Neuronal stem cell (in vitro differentiated cells): ENCODE data around the gene BIRC6.

Source experiments
- DNase-seq: peaks from one replicate; pipeline ENCODE4 v3.0.0-alpha.2; 2013; ENCODE audit warnings: low spot score
- H2AFZ ChIP-seq: one replicate; pipeline ENCODE4 v1.6.1; 2013; ENCODE audit warnings: mild to moderate bottlenecking, low read length, inconsistent platforms
- H2AK5ac ChIP-seq: 2 replicates; pipeline ENCODE4 v1.6.1; 2013; ENCODE audit warnings: low read depth, mild to moderate bottlenecking, inconsistent platforms, low read length, moderate library complexity, mixed read lengths
- H2BK120ac ChIP-seq: 2 replicates; pipeline ENCODE4 v1.6.1; 2013; ENCODE audit warnings: low read depth, mild to moderate bottlenecking, inconsistent platforms, low read length, moderate library complexity, mixed read lengths
- H2BK12ac ChIP-seq: one replicate; pipeline ENCODE4 v1.6.1; 2013; ENCODE audit warnings: low read length, inconsistent platforms
- H2BK15ac ChIP-seq: 2 replicates; pipeline ENCODE4 v1.6.1; 2013; ENCODE audit warnings: mild to moderate bottlenecking, low read length, inconsistent platforms, mixed read lengths
- H2BK5ac ChIP-seq: one replicate; pipeline ENCODE4 v1.6.1; 2013; ENCODE audit warnings: inconsistent platforms, mild to moderate bottlenecking, low read length, moderate library complexity
- H3K14ac ChIP-seq: one replicate; pipeline ENCODE4 v1.6.1; 2013; ENCODE audit warnings: low read length, inconsistent platforms
- H3K18ac ChIP-seq: 2 replicates; pipeline ENCODE4 v1.6.1; 2013; ENCODE audit warnings: low read length, inconsistent platforms
- H3K23ac ChIP-seq: 2 replicates; pipeline ENCODE4 v1.6.1; 2013; ENCODE audit warnings: low read depth, mild to moderate bottlenecking, mixed read lengths, low read length, inconsistent platforms; ENCODE audit not compliant: poor library complexity
- H3K27ac ChIP-seq: replicated peaks from 3 replicates; pipeline ENCODE4 v1.5.1; 2013; ENCODE audit warnings: low read length, inconsistent platforms
- H3K27me3 ChIP-seq, 3 experiments: 2 replicates each; pipeline ENCODE4 v1.6.1; 2013; ENCODE audit warnings: low read length in 3 of 3, mild to moderate bottlenecking in 2 of 3, inconsistent platforms in 1 of 3, low read depth in 1 of 3, mixed read lengths in 1 of 3, moderate library complexity in 1 of 3; ENCODE audit not compliant: control insufficient read depth in 3 of 3, insufficient read depth in 3 of 3
- H3K36me3 ChIP-seq, 2 donors: replicated peaks in 1 of 2; 2 replicates each; pipeline ENCODE4 v1.6.1; 2013; ENCODE audit warnings: low read length in 2 of 2; ENCODE audit not compliant: control insufficient read depth in 2 of 2, insufficient read depth in 2 of 2
- H3K4ac ChIP-seq: 2 replicates; pipeline ENCODE4 v1.6.1; 2013; ENCODE audit warnings: inconsistent platforms, mild to moderate bottlenecking, low read length, moderate library complexity
- H3K4me1 ChIP-seq, 2 donors: 1 replicate in 1 of 2; 2 replicates in 1 of 2; pipeline ENCODE4 v1.6.1; 2013; ENCODE audit warnings: low read length in 2 of 2, low read depth in 1 of 2; ENCODE audit not compliant: control insufficient read depth in 2 of 2, insufficient read depth in 1 of 2
- H3K4me2 ChIP-seq: one replicate; pipeline ENCODE4 v1.6.1; 2013; ENCODE audit warnings: mild to moderate bottlenecking, low read length, inconsistent platforms; ENCODE audit not compliant: insufficient read depth, poor library complexity, severe bottlenecking
- H3K4me3 ChIP-seq, 2 donors: 2 replicates each; pipeline ENCODE4 v1.5.1; 2013; ENCODE audit warnings: low read length in 2 of 2, mild to moderate bottlenecking in 2 of 2, inconsistent platforms in 1 of 2, moderate library complexity in 1 of 2
- H3K79me1 ChIP-seq: one replicate; pipeline ENCODE4 v1.6.1; 2013; ENCODE audit warnings: low read depth, mild to moderate bottlenecking, inconsistent platforms, low read length, moderate library complexity
- H3K9ac ChIP-seq: one replicate; pipeline ENCODE4 v1.6.1; 2013; ENCODE audit warnings: mild to moderate bottlenecking, low read depth, low read length, inconsistent platforms; ENCODE audit not compliant: poor library complexity
- H3K9me3 ChIP-seq, 2 donors: replicated peaks in 1 of 2; 2 replicates each; pipeline versions ENCODE3 to v1.6.1; 2013; ENCODE audit warnings: low read length in 2 of 2, mild to moderate bottlenecking in 2 of 2, inconsistent platforms in 1 of 2, low read depth in 1 of 2, mixed read lengths in 1 of 2, moderate library complexity in 1 of 2; ENCODE audit not compliant: control insufficient read depth in 2 of 2, insufficient read depth in 1 of 2
- H4K8ac ChIP-seq: one replicate; pipeline ENCODE4 v1.6.1; 2013; ENCODE audit warnings: low read depth, mild to moderate bottlenecking, inconsistent platforms, low read length, moderate library complexity
- H4K91ac ChIP-seq: one replicate; pipeline ENCODE4 v1.6.1; 2013; ENCODE audit warnings: low read length, low read depth, mild to moderate bottlenecking, inconsistent platforms; ENCODE audit not compliant: poor library complexity
- WGBS, 2 donors: extraction: QIAGEN DNeasy Blood & Tissue Kit; methylation state at CpG; one replicate each; pipeline ENCODE4 v1.1.7; 2013; ENCODE audit warnings: missing lambda C conversion rate in 2 of 2, mixed read lengths in 1 of 2; ENCODE audit not compliant: insufficient read length in 2 of 2, insufficient replicate concordance in 1 of 2; ENCODE audit errors: extremely low coverage in 2 of 2; 5-methylcytosine and 5-hydroxymethylcytosine counted together

Gene BIRC6

GRCh38 chr2:32564417-32565035 is 207.7 kb downstream of the BIRC6 start:
- H3K36me3 ChIP-seq, result peaks cover 4 to 50% of the 10 kb centered on the region in 2 donors
- H3K18ac ChIP-seq, result no peak overlapping the region
- no peak overlapping the region for H3K4ac ChIP-seq
- H4K8ac ChIP-seq, result no peak overlapping the region
- no peak overlapping the region for H2AK5ac ChIP-seq
- no peak overlapping the region for H3K23ac ChIP-seq
- H3K4me1 ChIP-seq, result no peaks in the 10 kb centered on the region
- no peak overlapping the region for H4K91ac ChIP-seq
- H2BK12ac ChIP-seq, result no peak overlapping the region
- H3K27me3 ChIP-seq, result no peaks in the 10 kb centered on the region
- H3K4me3 ChIP-seq, result no peak overlapping the region
- no peak overlapping the region for H3K14ac ChIP-seq
- H3K27ac ChIP-seq, result no peak overlapping the region
- no peaks in the 10 kb centered on the region for H3K79me1 ChIP-seq
- DNase-seq, result no peak
- H2BK120ac ChIP-seq, result no peak overlapping the region
- H3K9me3 ChIP-seq, result peaks cover 4 to 22% of the 10 kb centered on the region in 2 donors
- no peak overlapping the region for H3K4me2 ChIP-seq
- H3K9ac ChIP-seq, result peak overlapping the region; percentile 50
- H2AFZ ChIP-seq, result no peak overlapping the region
- no peak overlapping the region for H2BK5ac ChIP-seq
- no CpG with 5 or more reads among the region's 2 CpGs for WGBS, 2 donors
- H2BK15ac ChIP-seq, result no peak overlapping the region

GRCh38 chr2:32565902-32566301 is 209.1 kb downstream of the BIRC6 start:
- Histone ChIP-seq H2BK15ac (no peak overlapping the region), H3K27me3 (no peaks in the 10 kb centered on the region), H3K79me1 (no peaks in the 10 kb centered on the region), H3K4ac (no peak overlapping the region), H3K18ac (no peak overlapping the region), H3K4me1 (no peaks in the 10 kb centered on the region), H3K36me3 (peaks cover 4 to 47% of the 10 kb centered on the region in 2 donors), H3K27ac (no peak overlapping the region), H2BK5ac (no peak overlapping the region), H3K4me2 (no peak overlapping the region), H2BK120ac (no peak overlapping the region), H2AFZ (no peak overlapping the region), H3K14ac (no peak overlapping the region), H3K9me3 (peaks cover 4 to 22% of the 10 kb centered on the region in 2 donors), H3K4me3 (no peak overlapping the region), H4K8ac (no peak overlapping the region), H3K9ac (no peak overlapping the region), H4K91ac (no peak overlapping the region), H2BK12ac (no peak overlapping the region), H2AK5ac (no peak overlapping the region), H3K23ac (no peak overlapping the region)
- DNase-seq, result no peak
- WGBS, 2 donors, result no CpG with 5 or more reads among the region's 1 CpG

- H3K9me3 ChIP-seq, result peaks cover 0 to 1% of the 10 kb centered on the region in 2 donors
- no peak for DNase-seq
- no peak overlapping the region for H2BK120ac ChIP-seq
- no peak overlapping the region for H3K9ac ChIP-seq
- no peak overlapping the region for H3K27ac ChIP-seq
- no peak overlapping the region for H3K4me3 ChIP-seq
- H2BK12ac ChIP-seq, result no peak overlapping the region
- no peak overlapping the region for H3K23ac ChIP-seq
- H2AK5ac ChIP-seq, result no peak overlapping the region
- H3K18ac ChIP-seq, result no peak overlapping the region
- WGBS, 2 donors, result no CpG with 5 or more reads among the region's 3 CpGs
- H3K4ac ChIP-seq, result no peak overlapping the region
- H3K36me3 ChIP-seq, result peaks cover 3 to 46% of the 10 kb centered on the region in 2 donors
- H4K8ac ChIP-seq, result no peak overlapping the region
- no peaks in the 10 kb centered on the region for H3K4me1 ChIP-seq
- peaks cover 2% of the 10 kb centered on the region for H3K79me1 ChIP-seq
- no peak overlapping the region for H2BK15ac ChIP-seq
- no peak overlapping the region for H4K91ac ChIP-seq
- H2BK5ac ChIP-seq, result no peak overlapping the region
- no peak overlapping the region for H3K4me2 ChIP-seq
- no peak overlapping the region for H2AFZ ChIP-seq
- no peak overlapping the region for H3K14ac ChIP-seq
- no peaks in the 10 kb centered on the region for H3K27me3 ChIP-seq
These were observed 215.2 kb downstream of the BIRC6 start for GRCh38 chr2:32572030-32572429.

- no peak overlapping the region for H2BK12ac ChIP-seq
- H3K4me3 ChIP-seq, result no peak overlapping the region
- no peak overlapping the region for H3K9ac ChIP-seq
- H3K4ac ChIP-seq, result no peak overlapping the region
- H3K79me1 ChIP-seq, result peaks cover 2% of the 10 kb centered on the region
- no peak overlapping the region for H4K91ac ChIP-seq
- no peak overlapping the region for H2AFZ ChIP-seq
- H3K18ac ChIP-seq, result no peak overlapping the region
- H3K23ac ChIP-seq, result no peak overlapping the region
- H2AK5ac ChIP-seq, result no peak overlapping the region
- H2BK15ac ChIP-seq, result no peak overlapping the region
- peaks cover 3 to 42% of the 10 kb centered on the region in 2 donors for H3K36me3 ChIP-seq
- DNase-seq, result no peak
- no peaks in the 10 kb centered on the region for H3K27me3 ChIP-seq
- H3K14ac ChIP-seq, result no peak overlapping the region
- no peak overlapping the region for H4K8ac ChIP-seq
- H3K27ac ChIP-seq, result no peak overlapping the region
- H3K4me1 ChIP-seq, result no peaks in the 10 kb centered on the region
- H3K4me2 ChIP-seq, result no peak overlapping the region
- H2BK120ac ChIP-seq, result no peak overlapping the region
- no CpG with 5 or more reads among the region's 2 CpGs for WGBS, 2 donors
- H2BK5ac ChIP-seq, result no peak overlapping the region
- peaks cover 0 to 1% of the 10 kb centered on the region in 2 donors for H3K9me3 ChIP-seq
These were observed 215.9 kb downstream of the BIRC6 start for GRCh38 chr2:32572737-32573136.
